NOMO-1 (cell line): ENCODE results near the gene FSTL4.

Source experiments
- DNase-seq, 2 experiments: peaks; one replicate each; lab custom pipeline; 2025; ENCODE audit not compliant: unreplicated experiment in 2 of 2; lab: John Stamatoyannopoulos, UW

The FSTL4 gene

GRCh38 chr5:133520991-133521706 is 91.2 kb downstream of the FSTL4 start:
- DNase-seq: no peak

- DNase-seq: peak; percentile 19 to 28
Observed at GRCh38 chr5:133520062-133520461, 92.3 kb downstream of the FSTL4 start.

- DNase-seq: no peak
Observed at GRCh38 chr5:133519191-133519590, 93.2 kb downstream of the FSTL4 start.

GRCh38 chr5:133514456-133514855 is 97.9 kb downstream of the FSTL4 start:
- no peak for DNase-seq

- DNase-seq: no peak
Observed at GRCh38 chr5:133512896-133513295, 99.4 kb downstream of the FSTL4 start.

- no peak for DNase-seq
Observed at GRCh38 chr5:133511653-133512235, 100.6 kb downstream of the FSTL4 start.

- DNase-seq: no peak
Observed at GRCh38 chr5:133510634-133511262, 101.6 kb downstream of the FSTL4 start.

- DNase-seq: peak in 1 of 2 experiments; percentile 2
Observed at GRCh38 chr5:133509742-133510079, 102.6 kb downstream of the FSTL4 start.

- DNase-seq: peak in 1 of 2 experiments; percentile 12
Observed at GRCh38 chr5:133508845-133509741, 103.2 kb downstream of the FSTL4 start.

GRCh38 chr5:133508331-133508730 is 104.0 kb downstream of the FSTL4 start:
- DNase-seq: no peak

GRCh38 chr5:133506181-133506580 is 106.2 kb downstream of the FSTL4 start:
- no peak for DNase-seq

- no peak for DNase-seq
Observed at GRCh38 chr5:133503511-133503910, 108.8 kb downstream of the FSTL4 start.

GRCh38 chr5:133499895-133500294 is 112.4 kb downstream of the FSTL4 start:
- DNase-seq: no peak

- DNase-seq: no peak
Observed at GRCh38 chr5:133497608-133498348, 114.6 kb downstream of the FSTL4 start.

- no peak for DNase-seq
Observed at GRCh38 chr5:133496631-133497030, 115.7 kb downstream of the FSTL4 start.

GRCh38 chr5:133494923-133495246 is 117.5 kb downstream of the FSTL4 start:
- no peak for DNase-seq

- DNase-seq: no peak
Observed at GRCh38 chr5:133494232-133494922, 118.0 kb downstream of the FSTL4 start.

- DNase-seq: no peak
Observed at GRCh38 chr5:133489632-133490031, 122.7 kb downstream of the FSTL4 start.

GRCh38 chr5:133487093-133487492 is 125.2 kb downstream of the FSTL4 start:
- no peak for DNase-seq

GRCh38 chr5:133485468-133485867 is 126.9 kb downstream of the FSTL4 start:
- DNase-seq: no peak
